WTC11 (cell line): ENCODE measurements around the gene HDAC10. TPM values are rescaled to one million over a fixed set of nuclear protein-coding genes. Genes with fewer than 3 reads are reported as not detected.
A peak's percentile ranks its signal among the peaks of the same experiment; 100 is the strongest.

Experiments used
- ELF4 ChIP-seq: sonication (generic); formaldehyde crosslinking; IDR thresholded peaks from 2 replicates; pipeline ENCODE4 v1.8.1; 2022; ENCODE audit warnings: low read depth, mild to moderate bottlenecking, moderate library complexity, missing genetic modification reagents
- JUN ChIP-seq: sonication (generic); formaldehyde crosslinking; IDR thresholded peaks from 2 replicates; pipeline ENCODE4 v1.8.0; 2023; ENCODE audit warnings: mild to moderate bottlenecking, missing genetic modification reagents
- PRRX2 ChIP-seq: fragments of 250-450 bp; sonication (Bioruptor Pico); IDR thresholded peaks from 2 replicates; pipeline ENCODE4 v1.8.0; 2021; ENCODE audit warnings: mild to moderate bottlenecking
- TP53 ChIP-seq: sonication (generic); formaldehyde crosslinking; IDR thresholded peaks from 2 replicates; pipeline ENCODE4 v1.8.1; 2023; ENCODE audit warnings: mild to moderate bottlenecking, missing genetic modification reagents
- ZNF232 ChIP-seq: sonication (generic); formaldehyde crosslinking; IDR thresholded peaks from 2 replicates; pipeline ENCODE4 v1.8.0; 2022; ENCODE audit warnings: mild to moderate bottlenecking, missing genetic modification reagents
- ZNF263 ChIP-seq: sonication (generic); formaldehyde crosslinking; IDR thresholded peaks from 2 replicates; pipeline ENCODE4 v1.8.1; 2022; ENCODE audit warnings: low read depth, mild to moderate bottlenecking, moderate library complexity, missing genetic modification reagents
- ZNF317 ChIP-seq: sonication (generic); formaldehyde crosslinking; IDR thresholded peaks from 2 replicates; pipeline ENCODE4 v1.8.1; 2023; ENCODE audit warnings: low read depth, mild to moderate bottlenecking, moderate library complexity, missing genetic modification reagents, borderline replicate concordance
- ZNF416 ChIP-seq: fragments of 250-450 bp; sonication (Bioruptor Pico); IDR thresholded peaks from 2 replicates; pipeline ENCODE4 v1.9.0; 2021; ENCODE audit warnings: mild to moderate bottlenecking, inconsistent platforms
- total RNA-seq: library from RNA; stranded (reverse); gene quantifications from 3 replicates; pipeline ENCODE4 v1.2.3, GENCODE V29; 2021
- TF ChIP-seq, protein P1 (sequence below): sonication (generic); formaldehyde crosslinking; IDR thresholded peaks from 2 replicates; pipeline ENCODE4 v1.8.0; 2022; ENCODE audit warnings: missing genetic modification reagents
- TF ChIP-seq, protein P2 (sequence below): fragments of 250-450 bp; sonication (Bioruptor Pico); IDR thresholded peaks from 2 replicates; pipeline ENCODE4 v1.9.0; 2021; ENCODE audit warnings: moderate library complexity, mild to moderate bottlenecking, inconsistent platforms, borderline replicate concordance
- TF ChIP-seq, protein P3 (sequence below): fragments of 200-600 bp; IDR thresholded peaks from 2 replicates; pipeline ENCODE4 v1.8.0; 2022; ENCODE audit warnings: antibody characterized with exemption
- TF ChIP-seq, protein P4 (sequence below): fragments of 250-450 bp; sonication (Bioruptor Pico); IDR thresholded peaks from 2 replicates; pipeline ENCODE4 v1.8.0; 2021; ENCODE audit warnings: mild to moderate bottlenecking
- TF ChIP-seq, protein P5 (sequence below): sonication (generic); formaldehyde crosslinking; IDR thresholded peaks from 2 replicates; pipeline ENCODE4 v1.8.0; 2023; ENCODE audit warnings: mild to moderate bottlenecking, missing genetic modification reagents
- TF ChIP-seq, protein P6 (sequence below): sonication (generic); formaldehyde crosslinking; IDR thresholded peaks from 2 replicates; pipeline ENCODE4 v1.8.1; 2022; ENCODE audit warnings: low read depth, missing genetic modification reagents, borderline replicate concordance
- TF ChIP-seq, protein P7 (sequence below): sonication (generic); formaldehyde crosslinking; IDR thresholded peaks from 2 replicates; pipeline ENCODE4 v1.8.1; 2023; ENCODE audit warnings: mild to moderate bottlenecking, missing genetic modification reagents
- TF ChIP-seq, protein P8 (sequence below): sonication (generic); formaldehyde crosslinking; IDR thresholded peaks from 2 replicates; pipeline ENCODE4 v1.8.0; 2022; ENCODE audit warnings: mild to moderate bottlenecking, missing genetic modification reagents
- TF ChIP-seq, protein P9 (sequence below): sonication (generic); formaldehyde crosslinking; IDR thresholded peaks from 2 replicates; pipeline ENCODE4 v1.8.1; 2022; ENCODE audit warnings: mild to moderate bottlenecking, missing genetic modification reagents, moderate library complexity, borderline replicate concordance
- TF ChIP-seq, protein P10 (sequence below): fragments of 250-450 bp; sonication (Bioruptor Pico); IDR thresholded peaks from 2 replicates; pipeline ENCODE4 v2.1.2; 2022; ENCODE audit warnings: mild to moderate bottlenecking, moderate library complexity

The HDAC10 gene
- total RNA-seq, 1 experiment from 2014 or later = 40.9 TPM

DNA sequence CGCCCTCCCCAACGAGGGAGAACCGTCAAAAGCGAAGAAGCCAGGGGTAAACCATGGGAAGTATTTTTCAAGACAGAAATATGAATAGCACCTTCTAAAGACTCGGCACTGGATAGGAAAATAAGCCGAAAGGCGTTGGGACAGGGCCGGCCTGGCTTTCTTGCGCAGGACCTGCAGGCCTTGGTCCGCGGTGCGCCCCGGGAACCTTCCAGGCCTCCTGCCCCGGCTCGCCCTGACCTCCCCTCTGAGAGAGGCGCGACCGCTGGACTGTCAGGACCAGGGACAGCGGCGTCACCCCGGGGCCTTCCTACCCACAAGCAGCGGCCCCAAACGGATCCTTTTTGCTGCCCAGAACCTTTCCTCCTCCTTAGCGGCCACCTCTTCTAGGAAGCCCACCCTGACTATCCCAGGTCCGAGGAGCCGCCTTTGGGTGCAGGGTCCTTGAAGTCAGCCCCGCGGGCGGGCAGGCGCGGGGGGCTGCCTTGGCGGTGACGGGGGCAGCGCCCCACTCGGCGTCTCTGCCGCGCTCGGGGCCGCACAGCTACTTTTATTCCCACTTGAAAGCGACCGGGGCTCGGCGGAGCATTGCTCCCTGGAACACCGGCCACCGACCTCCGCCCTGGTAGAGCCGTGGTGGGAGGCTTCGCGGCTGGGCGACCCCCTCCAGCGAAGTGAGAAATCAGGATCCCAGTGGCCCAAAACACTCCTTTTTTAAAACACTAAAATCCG lies 19.8 kb upstream of the HDAC10 start (continued):
- TF ChIP-seq, protein P1, sequence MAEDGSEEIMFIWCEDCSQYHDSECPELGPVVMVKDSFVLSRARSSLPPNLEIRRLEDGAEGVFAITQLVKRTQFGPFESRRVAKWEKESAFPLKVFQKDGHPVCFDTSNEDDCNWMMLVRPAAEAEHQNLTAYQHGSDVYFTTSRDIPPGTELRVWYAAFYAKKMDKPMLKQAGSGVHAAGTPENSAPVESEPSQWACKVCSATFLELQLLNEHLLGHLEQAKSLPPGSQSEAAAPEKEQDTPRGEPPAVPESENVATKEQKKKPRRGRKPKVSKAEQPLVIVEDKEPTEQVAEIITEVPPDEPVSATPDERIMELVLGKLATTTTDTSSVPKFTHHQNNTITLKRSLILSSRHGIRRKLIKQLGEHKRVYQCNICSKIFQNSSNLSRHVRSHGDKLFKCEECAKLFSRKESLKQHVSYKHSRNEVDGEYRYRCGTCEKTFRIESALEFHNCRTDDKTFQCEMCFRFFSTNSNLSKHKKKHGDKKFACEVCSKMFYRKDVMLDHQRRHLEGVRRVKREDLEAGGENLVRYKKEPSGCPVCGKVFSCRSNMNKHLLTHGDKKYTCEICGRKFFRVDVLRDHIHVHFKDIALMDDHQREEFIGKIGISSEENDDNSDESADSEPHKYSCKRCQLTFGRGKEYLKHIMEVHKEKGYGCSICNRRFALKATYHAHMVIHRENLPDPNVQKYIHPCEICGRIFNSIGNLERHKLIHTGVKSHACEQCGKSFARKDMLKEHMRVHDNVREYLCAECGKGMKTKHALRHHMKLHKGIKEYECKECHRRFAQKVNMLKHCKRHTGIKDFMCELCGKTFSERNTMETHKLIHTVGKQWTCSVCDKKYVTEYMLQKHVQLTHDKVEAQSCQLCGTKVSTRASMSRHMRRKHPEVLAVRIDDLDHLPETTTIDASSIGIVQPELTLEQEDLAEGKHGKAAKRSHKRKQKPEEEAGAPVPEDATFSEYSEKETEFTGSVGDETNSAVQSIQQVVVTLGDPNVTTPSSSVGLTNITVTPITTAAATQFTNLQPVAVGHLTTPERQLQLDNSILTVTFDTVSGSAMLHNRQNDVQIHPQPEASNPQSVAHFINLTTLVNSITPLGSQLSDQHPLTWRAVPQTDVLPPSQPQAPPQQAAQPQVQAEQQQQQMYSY (CRISPR knock-in tag) = no peak
- TF ChIP-seq ELF4 (no peak), ZNF416 (CRISPR knock-in tag) (no peak), ZNF232 (no peak), ZNF263 (CRISPR knock-in tag) (no peak; the same call in 1 of the 2 replicates), JUN (peak; percentile 92), TP53 (CRISPR knock-in tag) (peak; percentile 92), PRRX2 (CRISPR knock-in tag) (no peak), ZNF317 (CRISPR knock-in tag) (no peak)
- TF ChIP-seq, protein P2, sequence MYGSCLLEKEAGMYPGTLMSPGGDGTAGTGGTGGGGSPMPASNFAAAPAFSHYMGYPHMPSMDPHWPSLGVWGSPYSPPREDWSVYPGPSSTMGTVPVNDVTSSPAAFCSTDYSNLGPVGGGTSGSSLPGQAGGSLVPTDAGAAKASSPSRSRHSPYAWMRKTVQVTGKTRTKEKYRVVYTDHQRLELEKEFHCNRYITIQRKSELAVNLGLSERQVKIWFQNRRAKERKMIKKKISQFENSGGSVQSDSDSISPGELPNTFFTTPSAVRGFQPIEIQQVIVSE (CRISPR knock-in tag) = no peak; the same call in 1 of the 2 replicates
- TF ChIP-seq, protein P3, sequence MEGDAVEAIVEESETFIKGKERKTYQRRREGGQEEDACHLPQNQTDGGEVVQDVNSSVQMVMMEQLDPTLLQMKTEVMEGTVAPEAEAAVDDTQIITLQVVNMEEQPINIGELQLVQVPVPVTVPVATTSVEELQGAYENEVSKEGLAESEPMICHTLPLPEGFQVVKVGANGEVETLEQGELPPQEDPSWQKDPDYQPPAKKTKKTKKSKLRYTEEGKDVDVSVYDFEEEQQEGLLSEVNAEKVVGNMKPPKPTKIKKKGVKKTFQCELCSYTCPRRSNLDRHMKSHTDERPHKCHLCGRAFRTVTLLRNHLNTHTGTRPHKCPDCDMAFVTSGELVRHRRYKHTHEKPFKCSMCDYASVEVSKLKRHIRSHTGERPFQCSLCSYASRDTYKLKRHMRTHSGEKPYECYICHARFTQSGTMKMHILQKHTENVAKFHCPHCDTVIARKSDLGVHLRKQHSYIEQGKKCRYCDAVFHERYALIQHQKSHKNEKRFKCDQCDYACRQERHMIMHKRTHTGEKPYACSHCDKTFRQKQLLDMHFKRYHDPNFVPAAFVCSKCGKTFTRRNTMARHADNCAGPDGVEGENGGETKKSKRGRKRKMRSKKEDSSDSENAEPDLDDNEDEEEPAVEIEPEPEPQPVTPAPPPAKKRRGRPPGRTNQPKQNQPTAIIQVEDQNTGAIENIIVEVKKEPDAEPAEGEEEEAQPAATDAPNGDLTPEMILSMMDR = no peak
- TF ChIP-seq, protein P4, sequence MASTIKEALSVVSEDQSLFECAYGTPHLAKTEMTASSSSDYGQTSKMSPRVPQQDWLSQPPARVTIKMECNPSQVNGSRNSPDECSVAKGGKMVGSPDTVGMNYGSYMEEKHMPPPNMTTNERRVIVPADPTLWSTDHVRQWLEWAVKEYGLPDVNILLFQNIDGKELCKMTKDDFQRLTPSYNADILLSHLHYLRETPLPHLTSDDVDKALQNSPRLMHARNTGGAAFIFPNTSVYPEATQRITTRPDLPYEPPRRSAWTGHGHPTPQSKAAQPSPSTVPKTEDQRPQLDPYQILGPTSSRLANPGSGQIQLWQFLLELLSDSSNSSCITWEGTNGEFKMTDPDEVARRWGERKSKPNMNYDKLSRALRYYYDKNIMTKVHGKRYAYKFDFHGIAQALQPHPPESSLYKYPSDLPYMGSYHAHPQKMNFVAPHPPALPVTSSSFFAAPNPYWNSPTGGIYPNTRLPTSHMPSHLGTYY (CRISPR knock-in tag) = no peak
- TF ChIP-seq, protein P5, sequence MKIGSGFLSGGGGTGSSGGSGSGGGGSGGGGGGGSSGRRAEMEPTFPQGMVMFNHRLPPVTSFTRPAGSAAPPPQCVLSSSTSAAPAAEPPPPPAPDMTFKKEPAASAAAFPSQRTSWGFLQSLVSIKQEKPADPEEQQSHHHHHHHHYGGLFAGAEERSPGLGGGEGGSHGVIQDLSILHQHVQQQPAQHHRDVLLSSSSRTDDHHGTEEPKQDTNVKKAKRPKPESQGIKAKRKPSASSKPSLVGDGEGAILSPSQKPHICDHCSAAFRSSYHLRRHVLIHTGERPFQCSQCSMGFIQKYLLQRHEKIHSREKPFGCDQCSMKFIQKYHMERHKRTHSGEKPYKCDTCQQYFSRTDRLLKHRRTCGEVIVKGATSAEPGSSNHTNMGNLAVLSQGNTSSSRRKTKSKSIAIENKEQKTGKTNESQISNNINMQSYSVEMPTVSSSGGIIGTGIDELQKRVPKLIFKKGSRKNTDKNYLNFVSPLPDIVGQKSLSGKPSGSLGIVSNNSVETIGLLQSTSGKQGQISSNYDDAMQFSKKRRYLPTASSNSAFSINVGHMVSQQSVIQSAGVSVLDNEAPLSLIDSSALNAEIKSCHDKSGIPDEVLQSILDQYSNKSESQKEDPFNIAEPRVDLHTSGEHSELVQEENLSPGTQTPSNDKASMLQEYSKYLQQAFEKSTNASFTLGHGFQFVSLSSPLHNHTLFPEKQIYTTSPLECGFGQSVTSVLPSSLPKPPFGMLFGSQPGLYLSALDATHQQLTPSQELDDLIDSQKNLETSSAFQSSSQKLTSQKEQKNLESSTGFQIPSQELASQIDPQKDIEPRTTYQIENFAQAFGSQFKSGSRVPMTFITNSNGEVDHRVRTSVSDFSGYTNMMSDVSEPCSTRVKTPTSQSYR (CRISPR knock-in tag) = no peak
- TF ChIP-seq, protein P6, sequence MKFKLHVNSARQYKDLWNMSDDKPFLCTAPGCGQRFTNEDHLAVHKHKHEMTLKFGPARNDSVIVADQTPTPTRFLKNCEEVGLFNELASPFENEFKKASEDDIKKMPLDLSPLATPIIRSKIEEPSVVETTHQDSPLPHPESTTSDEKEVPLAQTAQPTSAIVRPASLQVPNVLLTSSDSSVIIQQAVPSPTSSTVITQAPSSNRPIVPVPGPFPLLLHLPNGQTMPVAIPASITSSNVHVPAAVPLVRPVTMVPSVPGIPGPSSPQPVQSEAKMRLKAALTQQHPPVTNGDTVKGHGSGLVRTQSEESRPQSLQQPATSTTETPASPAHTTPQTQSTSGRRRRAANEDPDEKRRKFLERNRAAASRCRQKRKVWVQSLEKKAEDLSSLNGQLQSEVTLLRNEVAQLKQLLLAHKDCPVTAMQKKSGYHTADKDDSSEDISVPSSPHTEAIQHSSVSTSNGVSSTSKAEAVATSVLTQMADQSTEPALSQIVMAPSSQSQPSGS = no peak
- TF ChIP-seq, protein P7, sequence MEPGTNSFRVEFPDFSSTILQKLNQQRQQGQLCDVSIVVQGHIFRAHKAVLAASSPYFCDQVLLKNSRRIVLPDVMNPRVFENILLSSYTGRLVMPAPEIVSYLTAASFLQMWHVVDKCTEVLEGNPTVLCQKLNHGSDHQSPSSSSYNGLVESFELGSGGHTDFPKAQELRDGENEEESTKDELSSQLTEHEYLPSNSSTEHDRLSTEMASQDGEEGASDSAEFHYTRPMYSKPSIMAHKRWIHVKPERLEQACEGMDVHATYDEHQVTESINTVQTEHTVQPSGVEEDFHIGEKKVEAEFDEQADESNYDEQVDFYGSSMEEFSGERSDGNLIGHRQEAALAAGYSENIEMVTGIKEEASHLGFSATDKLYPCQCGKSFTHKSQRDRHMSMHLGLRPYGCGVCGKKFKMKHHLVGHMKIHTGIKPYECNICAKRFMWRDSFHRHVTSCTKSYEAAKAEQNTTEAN = peak; percentile 54; the same call in 1 of the 2 replicates
- TF ChIP-seq, protein P8, sequence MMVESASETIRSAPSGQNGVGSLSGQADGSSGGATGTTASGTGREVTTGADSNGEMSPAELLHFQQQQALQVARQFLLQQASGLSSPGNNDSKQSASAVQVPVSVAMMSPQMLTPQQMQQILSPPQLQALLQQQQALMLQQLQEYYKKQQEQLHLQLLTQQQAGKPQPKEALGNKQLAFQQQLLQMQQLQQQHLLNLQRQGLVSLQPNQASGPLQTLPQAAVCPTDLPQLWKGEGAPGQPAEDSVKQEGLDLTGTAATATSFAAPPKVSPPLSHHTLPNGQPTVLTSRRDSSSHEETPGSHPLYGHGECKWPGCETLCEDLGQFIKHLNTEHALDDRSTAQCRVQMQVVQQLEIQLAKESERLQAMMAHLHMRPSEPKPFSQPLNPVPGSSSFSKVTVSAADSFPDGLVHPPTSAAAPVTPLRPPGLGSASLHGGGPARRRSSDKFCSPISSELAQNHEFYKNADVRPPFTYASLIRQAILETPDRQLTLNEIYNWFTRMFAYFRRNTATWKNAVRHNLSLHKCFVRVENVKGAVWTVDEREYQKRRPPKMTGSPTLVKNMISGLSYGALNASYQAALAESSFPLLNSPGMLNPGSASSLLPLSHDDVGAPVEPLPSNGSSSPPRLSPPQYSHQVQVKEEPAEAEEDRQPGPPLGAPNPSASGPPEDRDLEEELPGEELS (CRISPR knock-in tag) = peak; percentile 93
- TF ChIP-seq, protein P9, sequence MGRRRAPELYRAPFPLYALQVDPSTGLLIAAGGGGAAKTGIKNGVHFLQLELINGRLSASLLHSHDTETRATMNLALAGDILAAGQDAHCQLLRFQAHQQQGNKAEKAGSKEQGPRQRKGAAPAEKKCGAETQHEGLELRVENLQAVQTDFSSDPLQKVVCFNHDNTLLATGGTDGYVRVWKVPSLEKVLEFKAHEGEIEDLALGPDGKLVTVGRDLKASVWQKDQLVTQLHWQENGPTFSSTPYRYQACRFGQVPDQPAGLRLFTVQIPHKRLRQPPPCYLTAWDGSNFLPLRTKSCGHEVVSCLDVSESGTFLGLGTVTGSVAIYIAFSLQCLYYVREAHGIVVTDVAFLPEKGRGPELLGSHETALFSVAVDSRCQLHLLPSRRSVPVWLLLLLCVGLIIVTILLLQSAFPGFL (CRISPR knock-in tag) = peak; percentile 51; the same call in 1 of the 2 replicates
- TF ChIP-seq, protein P10, sequence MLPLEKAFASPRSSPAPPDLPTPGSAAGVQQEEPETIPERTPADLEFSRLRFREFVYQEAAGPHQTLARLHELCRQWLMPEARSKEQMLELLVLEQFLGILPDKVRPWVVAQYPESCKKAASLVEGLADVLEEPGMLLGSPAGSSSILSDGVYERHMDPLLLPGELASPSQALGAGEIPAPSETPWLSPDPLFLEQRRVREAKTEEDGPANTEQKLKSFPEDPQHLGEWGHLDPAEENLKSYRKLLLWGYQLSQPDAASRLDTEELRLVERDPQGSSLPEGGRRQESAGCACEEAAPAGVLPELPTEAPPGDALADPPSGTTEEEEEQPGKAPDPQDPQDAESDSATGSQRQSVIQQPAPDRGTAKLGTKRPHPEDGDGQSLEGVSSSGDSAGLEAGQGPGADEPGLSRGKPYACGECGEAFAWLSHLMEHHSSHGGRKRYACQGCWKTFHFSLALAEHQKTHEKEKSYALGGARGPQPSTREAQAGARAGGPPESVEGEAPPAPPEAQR (CRISPR knock-in tag) = no peak
